Esophagus mucosa (tissue), 1 donor: Measurements from ENCODE around the gene KCNQ1. TPM values are rescaled to one million over a fixed set of nuclear protein-coding genes. Genes with fewer than 3 reads are reported as not detected.
A peak's percentile ranks its signal among the peaks of the same experiment; 100 is the strongest.

ENCODE experiments used
- ATAC-seq: fragments of 200-7000 bp; cut with Tn5 transposase; one replicate; pipeline ENCODE4 v1.9.1; 2020
- total RNA-seq: library from RNA; stranded (reverse); gene quantifications from one replicate; pipeline ENCODE4 v1.2.4, GENCODE V29; 2023
- donor health status: DM: yes; HTN: yes; CAD: no.

KCNQ1 gene
- total RNA-seq, 1 donor from 2014 or later: 1.6 TPM

DNA sequence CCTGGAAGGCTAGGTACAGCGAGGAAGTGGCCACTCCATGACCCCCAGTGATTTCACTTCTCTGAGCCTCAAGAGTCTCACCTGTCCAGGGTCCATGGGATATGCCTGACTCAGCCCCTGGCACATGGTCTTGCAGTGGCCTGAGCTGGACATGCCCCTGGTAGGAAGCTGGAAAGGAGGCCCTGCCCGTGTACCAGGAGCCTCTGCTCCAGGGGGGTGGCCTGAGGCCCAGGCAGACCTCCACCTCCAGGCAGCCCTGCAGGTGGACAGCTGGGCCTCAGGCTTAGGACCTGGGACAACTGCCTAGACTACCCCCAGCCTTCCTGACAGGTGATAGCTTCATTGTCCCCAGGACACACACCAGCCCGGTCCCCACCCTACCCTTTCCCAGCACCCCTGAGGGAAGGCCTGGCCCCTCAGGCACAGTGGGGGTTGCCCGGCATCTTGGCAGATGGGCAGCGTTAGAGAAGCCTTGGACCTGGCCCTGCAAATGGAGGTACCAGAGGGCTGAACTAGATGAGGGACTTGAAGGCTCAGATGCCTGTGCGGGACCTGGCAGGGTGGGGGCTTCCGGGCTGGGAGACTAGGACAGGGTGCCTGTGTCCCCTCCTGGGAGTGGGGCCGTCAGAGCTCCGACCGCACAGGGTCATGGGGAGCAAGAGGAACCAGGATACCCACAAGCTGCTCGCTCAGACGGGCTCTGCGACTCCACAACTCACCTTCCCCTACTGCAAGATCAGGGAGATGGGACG, 387.1 kb downstream of the KCNQ1 start:
- no peak for ATAC-seq

DNA sequence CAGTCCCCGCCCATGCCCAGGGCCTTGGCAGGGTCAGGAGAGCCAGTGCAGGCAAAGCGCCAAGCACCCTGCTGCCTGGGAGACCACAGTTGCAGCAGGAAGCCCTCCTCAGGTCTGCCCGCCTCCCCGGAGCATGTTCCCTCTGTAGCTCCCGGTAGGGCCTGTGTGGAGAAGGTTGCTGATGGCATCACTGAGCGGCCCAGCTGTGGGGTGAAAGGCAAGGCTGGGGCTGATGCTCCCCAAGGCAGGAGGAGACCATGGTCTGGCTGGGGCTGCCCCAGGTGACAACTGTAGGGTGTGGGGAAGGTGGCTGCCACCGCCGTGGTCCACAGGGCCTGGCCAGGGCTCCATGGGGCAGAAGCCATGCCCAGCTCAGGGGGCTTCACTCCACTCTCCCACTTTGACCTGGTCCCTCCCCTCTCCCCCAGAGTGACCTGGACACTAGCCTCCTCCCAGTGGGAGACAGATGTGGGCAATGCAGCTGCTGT, 387.8 kb downstream of the KCNQ1 start:
- ATAC-seq: no peak

DNA sequence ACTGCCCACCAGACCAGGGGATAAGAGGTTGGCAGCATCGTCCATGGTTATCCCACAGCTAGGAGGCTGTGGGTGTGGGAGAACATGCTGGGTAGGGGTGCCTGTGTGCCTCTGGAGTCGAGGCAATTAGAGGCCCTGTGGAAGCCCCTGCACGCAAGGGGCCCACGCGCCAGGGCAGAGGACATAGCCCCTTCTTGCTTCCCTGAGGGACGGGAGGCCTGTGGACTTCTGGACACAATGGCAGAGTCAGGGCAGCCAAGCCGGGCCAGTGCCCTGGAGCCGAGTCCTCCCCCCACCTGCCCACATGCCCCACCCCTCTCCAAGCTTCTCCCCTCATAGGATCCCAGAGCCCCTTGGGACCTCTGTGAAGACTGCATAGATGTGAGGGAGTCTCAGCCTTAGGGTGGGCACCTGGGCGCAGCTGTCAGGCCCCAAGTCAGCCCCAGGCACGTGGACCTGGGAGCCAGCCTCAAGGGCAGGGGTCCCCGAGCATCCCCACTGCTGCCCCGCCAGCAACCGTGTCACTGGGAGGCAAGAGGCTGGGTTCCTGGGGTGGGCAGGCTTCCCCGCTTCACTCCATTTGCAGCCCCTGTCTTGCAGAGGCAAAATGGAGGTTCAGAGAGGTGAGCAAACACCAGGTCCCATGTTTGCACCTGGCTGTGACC, 388.4 kb downstream of the KCNQ1 start:
- no peak for ATAC-seq

DNA sequence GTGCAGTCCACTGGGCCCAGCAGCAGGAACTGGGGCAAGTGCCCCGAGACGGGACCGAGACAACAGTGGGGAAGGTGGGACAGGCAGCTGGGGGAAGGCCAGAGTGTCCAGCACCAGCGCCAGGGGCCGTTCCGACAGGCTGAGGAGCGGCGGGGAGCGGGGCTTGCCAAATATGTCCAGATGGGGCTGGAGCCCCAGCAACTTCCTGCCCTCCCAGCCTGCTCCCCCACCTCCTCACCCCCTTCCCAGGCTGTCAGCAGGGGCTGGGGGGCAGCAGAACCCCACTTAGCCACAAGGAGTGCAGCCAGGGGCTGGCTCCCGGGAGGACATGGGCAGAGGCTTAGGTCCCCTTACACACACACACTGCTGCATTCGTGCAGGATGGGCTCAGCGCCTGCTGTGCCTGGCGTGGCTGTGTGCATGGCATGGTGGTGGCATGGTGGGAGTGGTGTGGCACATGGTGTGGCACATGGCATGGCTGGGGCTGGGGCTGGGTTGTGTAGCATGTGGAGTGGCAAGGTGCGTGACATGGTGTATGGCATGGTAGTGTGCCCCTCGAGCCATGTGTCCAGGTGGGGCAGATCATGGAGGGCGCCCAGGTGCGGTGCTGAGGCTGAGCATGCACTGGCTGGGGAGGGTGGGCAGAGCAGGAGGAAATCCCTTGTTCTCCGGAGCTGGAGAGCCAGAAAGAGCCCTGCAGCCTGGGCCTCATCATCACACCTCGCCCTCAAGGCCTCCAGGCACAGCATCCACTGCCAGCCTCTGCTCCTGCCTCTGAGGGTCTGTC, 389.1 kb downstream of the KCNQ1 start:
- ATAC-seq: no peak

DNA sequence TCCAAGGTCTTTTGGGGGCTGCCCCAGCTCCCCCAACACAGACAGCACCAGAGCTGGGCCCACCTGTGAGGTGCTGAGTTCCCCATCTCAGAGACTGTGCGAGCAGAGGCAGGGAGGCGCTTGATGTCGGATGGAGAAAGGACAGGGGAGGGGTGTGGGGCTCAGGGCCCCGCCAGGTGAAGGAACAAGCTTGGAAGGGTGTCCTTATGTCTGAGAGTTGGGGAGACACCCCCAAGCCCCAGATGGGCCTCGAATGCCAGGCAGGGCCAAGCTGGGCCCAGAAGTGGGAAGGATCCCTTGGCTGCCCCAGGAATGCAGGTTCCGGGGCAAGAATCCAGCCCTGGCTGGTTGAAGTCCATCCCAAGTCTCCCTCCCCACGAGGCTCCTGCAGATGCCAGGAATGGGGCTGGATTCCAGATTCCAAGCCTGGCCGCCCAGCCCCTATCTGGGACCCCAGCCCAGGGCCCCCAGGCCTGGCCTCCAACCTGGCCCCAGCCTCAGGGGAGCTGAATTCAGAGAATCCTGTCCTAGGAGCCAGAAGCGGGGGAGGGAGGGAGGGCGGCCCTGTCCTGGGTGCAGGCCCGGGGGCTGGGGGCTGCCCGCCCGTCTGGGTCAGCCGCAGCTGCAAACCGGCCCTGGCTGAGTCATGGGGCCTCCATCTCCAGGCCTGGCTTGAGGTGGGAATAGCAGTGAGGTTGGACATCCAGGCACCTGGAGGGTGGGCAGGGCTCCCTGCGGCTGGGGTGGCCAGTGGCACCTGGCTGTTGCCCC, 389.9 kb downstream of the KCNQ1 start:
- ATAC-seq: no peak

DNA sequence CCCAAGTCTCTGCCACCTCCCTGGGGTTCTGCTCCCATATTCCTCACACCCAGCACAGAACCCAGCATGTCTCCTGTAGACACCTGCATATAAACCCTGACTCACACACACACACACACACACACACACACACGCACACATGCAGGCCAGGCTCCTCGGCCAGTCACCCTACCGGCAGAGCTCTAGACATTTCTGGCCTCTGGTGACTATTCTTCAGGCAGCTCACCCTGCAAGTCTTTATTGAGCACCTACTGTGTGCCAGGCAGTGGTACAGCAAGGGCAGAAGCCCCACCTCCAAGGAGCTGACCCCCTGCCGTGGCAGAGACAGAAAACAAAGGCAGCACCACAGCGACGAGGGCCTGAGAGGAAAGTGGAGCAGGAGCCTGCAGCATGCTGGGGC, 390.5 kb downstream of the KCNQ1 start:
- no peak for ATAC-seq

DNA sequence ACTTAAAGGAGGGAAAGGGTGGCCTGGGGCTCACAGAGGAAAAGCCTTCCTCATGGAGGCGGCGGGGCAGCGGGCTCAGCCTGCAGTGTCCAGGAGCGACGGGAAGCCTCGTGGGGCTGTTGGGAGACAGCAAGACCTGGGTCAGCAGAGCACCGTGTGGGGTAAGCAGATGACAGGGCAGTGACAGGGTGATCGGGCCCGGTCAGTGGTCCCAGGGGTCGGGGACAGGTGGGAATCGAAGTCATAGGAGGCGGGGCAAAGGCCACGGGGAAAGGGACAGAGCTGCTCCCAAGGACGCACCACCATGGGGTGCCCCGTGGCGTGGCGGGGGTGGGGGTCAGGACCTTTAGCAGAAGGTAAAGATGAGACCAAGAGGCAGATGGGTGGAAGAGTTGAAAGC, 390.9 kb downstream of the KCNQ1 start:
- no peak for ATAC-seq

DNA sequence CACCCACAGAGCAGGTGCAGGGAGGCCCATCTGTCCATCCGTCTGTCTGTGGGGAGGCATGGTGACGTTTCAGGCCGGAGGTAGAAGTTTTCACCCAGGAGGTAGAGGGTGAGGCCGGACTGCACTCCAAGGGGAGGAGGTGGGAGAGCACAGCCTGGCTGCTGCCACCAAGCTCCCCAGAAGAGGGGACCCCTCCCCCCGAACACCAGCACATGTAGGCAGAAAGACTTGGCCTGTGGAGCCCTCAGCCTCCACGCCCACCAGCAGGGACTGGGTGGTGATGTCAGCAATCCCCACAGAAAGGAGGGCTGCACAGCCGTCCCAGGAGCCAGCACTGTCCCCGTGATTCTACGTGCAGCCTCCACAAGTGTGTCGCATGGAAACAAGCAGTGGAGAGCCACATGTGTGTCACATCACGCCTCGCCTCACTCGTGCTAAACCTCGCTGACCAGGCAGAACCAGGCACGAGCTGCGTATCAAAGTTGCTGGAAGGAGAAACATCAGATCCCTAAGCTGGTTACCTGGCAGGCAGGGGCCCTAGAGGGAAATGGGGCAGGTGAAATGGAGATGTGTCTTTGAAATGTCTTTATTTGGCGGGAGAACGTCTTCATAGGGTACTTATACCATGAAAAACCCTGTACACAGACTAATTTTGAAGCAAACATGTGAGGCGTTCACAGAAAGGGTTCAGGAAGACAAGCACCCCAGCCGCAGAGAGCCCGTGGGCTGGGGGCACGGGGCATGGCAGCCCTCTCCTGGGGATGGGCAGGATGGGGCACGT, 391.7 kb downstream of the KCNQ1 start:
- ATAC-seq: no peak

DNA sequence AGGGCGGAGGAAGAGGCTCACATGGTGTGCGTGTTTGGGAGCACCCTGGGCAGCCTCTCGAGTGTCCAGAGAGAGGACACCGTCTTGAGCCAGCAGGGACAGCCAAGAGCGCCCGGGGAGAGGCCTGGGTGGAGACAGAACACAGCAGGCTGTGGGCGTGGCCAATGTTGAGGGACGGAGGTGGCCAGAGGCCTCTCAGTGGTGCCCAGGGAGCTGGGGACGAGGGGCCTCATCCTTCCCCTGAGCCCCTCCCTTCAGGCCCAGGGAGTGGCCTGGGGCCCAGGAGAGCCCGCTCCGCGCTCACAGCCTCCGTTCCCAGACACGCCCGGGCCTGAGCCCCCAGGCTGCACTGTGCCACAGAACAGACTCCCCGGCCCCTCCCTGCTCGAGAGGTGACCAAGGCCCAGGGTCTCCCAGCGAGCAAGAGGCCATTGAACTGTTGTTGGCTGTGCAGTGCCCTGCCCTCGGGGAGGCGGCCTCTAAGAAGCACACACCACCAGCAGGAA, 392.3 kb downstream of the KCNQ1 start:
- peak; percentile 37 for ATAC-seq

DNA sequence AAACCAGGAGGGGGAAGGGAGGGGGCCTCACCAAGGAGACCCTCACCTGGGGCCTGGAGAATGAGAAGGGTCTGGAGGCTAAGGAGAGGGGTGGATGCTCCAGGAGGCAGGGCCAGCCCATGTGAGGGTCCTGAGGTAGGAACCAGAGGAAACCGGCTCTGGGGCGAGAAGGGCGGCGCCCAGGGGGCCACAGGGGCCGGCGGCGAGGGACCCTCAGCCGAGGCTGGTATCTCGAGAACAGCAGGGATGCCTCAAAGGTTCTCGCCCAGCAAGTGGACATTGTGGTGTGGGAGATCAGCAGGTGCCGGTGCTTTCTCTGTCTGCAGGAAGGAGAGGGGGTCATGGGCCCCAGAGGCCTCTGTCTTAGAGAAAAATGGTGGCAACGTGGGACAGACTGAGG, 392.8 kb downstream of the KCNQ1 start:
- no peak for ATAC-seq

DNA sequence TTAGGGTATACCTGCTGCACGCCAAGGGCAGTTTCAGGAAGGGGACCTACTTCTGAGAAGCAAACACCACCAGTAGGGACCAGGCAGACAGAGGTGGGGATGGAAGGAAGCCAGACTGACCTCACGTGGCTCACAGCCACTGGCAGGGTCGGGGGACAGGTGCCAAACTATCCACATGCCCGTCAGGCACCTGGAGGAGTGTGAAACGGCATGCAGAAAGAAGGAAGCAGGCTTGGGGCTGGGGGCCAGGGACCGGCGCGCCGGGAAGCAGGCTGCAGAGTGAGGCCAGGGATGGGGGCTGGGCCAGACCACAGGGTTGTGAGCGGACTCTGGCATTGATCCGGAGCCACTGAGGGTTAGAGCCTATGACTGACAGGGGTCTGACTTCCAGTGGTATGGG, 393.3 kb downstream of the KCNQ1 start:
- no peak for ATAC-seq

DNA sequence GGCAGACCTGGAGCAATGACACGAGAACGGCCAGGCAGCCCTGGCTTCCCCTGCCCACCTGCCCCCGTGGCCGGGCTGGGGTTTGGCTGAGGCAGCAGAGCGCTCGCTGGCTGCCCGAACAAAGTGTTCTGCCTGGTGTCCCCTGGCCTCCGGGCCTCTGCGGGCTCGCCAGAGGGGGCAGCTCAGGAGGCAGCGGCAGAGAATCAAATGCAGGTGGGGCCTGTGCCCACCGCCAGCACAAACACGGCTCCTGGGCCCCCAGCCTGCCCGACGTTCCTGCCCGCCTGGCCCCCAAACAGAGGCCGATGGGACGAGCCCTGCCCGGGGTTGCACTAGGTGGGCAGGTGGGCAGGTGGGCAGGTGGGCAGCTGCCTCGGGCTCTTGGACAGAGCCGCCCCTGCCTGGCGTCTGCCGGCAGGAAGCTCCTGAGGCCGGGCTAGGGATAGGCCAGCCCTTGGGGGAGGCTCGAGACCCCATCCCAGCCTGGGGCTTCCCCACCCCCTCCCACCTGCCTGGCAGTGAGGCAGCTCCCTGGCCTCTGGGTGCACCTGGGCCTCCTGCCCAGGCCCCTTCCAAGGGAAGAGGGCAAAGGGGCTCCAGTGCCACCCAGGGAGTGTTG, 394.0 kb downstream of the KCNQ1 start:
- ATAC-seq: no peak

DNA sequence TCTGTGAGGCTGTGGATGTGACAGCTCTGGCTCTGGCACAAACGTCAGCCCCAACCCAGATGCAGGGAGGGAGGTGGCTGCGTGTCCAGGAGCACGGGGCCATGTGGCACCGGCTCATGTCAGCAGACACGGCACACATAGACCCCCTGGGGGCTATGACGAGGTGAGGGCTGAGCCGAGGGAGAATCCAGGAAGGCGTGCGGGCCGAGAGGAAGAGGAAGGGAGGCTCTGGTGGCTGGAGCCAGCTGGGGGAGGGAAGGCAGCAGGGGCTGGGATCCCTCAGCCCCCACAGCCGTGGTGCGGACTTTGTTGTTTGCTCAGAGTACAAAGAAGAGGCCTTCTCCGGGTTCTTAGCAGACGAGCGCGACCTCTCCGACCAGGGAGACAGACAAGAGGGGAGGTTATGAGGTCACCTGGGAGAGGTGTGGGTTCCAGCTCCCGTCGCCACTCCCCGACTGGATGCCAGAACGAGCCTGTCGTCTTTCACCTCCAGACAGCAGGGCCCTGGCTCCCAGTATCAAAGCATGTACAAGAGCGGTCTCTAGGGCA, 394.7 kb downstream of the KCNQ1 start:
- no peak for ATAC-seq

DNA sequence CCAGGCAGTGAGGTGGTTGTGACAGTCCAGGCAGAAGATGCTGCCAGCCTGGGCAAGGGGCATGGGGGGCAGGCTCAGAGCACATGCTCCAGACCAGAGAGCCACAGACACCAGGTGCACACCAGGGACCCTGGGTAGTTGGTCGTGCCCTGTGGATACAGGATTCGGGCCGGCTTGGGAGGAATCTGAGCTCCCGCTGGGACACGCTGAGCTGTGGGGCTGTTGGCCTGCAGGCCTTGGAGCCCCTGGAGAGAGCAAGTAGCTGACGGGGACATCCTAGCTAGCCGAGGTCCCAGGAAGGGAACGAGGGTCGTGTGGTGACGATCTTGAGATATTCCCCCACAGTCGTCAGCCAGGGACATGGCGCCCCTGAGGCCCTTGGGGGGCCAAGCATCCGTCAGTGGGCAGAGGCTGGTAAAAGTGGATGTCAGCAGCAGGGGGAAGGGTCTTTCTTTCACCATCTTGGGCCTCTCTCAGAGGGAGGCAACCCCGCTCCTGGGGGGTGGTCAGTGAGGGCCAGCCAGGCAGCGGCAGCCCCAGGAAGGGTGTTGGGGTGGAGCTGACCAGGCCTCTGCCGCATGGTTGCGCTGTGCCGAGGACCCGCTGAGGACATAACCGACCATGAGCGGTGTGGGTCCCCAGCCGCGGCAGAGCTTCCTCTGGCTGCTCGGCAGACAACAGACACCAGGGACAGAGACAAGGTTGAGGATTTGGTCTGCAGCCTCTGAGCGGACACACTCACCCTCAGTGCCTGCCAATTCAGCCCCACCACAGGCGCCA, 396.8 kb downstream of the KCNQ1 start:
- no peak for ATAC-seq

DNA sequence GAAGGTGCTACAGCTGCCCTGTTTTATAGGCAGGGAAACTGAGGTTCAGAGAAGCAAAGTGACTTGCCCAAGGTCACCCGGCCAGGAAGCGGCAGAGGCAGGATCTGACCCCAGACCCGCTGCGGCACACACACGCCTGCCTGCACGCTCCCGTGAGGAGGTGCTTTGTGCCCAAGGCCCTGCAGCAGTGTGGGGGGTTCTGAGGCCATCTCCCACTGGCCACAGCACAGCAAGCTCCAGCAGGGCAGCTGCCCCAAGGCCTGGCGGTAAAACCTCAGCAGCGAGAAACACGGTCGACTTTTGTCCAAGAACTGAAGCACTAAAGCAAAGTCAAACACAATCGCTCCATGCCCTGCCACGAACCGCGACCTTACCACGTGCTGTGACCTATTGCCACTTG, 398.1 kb downstream of the KCNQ1 start:
- ATAC-seq: no peak

DNA sequence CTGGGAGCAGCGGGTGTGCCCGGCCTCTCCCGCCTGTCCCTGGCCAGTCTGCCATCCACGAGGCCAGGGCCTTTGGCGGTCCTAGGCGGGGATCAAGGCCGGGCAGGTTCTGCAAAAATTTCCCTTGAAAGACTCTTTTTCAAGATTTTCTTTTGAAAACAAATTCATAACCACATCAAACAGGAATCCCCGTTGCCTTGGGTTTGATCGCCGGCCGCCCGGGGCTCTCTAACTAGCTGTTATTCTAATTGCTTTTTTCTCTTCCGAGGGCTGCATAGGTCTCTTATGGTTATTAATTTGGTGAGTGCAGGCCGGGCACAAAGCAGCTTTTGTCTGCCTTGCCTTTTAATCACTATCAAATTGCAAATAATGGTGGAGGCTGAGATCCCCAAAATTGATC, 398.7 kb downstream of the KCNQ1 start:
- no peak for ATAC-seq

DNA sequence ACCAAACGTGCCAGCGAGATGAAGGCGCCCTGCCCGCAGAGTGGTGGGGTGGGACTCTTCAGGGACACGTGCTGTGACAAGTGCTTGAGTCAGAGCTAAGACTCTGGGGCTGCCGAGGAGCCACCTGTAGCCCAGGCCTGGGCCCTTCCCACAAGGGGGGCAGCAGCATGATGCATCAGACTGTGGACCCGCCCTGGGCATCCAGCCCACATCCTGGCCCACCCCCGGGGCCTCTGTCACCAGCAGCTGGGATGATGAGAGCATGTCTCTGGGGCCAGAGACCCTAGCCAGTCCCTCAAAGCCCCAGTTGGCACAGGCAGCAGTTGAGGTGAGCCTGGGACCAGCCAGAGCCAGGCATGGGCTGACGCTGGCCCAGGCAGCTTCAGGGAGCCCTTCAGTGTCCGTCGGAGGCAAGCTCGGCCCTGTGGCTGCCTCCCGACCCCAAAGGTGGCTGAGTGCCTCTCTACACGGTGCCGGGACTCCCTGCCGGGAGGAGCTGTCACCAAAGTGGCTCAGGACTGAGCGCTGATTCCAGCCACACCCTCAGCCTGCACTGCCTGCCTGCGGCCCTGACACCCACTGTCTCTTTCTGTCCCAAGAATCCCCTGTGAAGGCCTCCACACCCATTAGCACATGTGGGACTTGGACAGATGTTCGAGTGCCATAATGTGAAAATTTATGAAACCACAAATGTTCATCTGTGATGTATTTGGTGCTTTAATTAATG, 399.5 kb downstream of the KCNQ1 start:
- ATAC-seq: no peak

DNA sequence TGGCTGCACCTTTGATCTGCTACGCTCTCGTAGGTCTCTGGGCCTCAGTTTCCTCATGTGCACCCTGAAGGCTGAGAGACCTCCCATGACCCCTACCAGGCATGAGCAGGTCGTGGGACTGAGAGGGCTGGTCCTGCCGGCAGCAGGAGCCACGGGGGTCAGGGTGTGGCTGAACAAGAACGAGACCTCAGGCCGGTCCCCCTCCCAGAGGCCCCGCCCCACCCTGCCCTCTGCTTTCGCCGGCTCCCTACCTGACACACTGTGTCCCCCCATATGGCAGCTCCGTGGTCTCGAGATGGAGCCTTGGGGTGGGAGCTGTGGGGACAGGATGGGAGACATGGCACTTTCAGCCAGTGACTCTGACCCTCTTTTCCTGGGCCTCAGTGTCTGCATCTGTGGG, 400.2 kb downstream of the KCNQ1 start:
- no peak for ATAC-seq

DNA sequence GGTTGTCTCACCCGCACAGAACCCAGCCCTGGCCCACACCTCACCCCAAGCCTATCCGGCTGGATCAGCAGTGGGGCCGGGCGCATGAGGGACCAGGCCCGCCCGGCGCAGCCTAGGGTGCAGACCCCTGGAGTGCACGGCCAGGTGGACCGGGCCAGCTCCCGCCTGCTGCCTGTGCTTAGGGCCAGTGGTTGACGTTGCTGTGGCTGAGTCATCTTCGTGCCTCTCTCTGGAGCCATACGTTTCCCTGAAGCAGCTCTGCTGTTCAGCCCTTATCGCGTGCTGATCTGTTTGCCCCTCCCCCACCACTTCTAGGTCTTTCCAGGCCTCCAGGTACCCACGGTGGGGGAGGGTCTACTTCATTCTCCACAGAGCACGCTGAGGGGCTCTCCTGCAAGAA, 401.2 kb downstream of the KCNQ1 start:
- no peak for ATAC-seq
